IMR-90 (cell line): ENCODE measurements around the gene CRYBA4.

ENCODE experiments used
- CEBPB ChIP-seq: IDR thresholded peaks from 2 replicates; pipeline ENCODE4 v1.6.1; 2012; ENCODE audit warnings: low read depth, low read length, improper control_type of control experiment
- CTCF ChIP-seq: conservative IDR thresholded peaks from 2 replicates; pipeline ENCODE4 v1.5.1; 2012; ENCODE audit warnings: mild to moderate bottlenecking, low read depth, low read length, improper control_type of control experiment
- ELK1 ChIP-seq: fragments of 150-350 bp; IDR thresholded peaks from 2 replicates; pipeline ENCODE4 v1.6.1; 2016; ENCODE audit warnings: low read depth, mild to moderate bottlenecking, low read length, moderate library complexity, borderline replicate concordance
- FOS ChIP-seq: fragments of 150-350 bp; IDR thresholded peaks from 2 replicates; pipeline ENCODE4 v1.6.1; 2016; ENCODE audit warnings: low read depth, low read length
- MAFK ChIP-seq: IDR thresholded peaks from 2 replicates; pipeline ENCODE4 v1.6.1; 2012; ENCODE audit warnings: low read depth, low read length, improper control_type of control experiment
- MXI1 ChIP-seq: IDR thresholded peaks from 2 replicates; pipeline ENCODE4 v1.6.1; 2012; ENCODE audit warnings: low read depth, mild to moderate bottlenecking, low read length, moderate library complexity, borderline replicate concordance
- POLR2A ChIP-seq: IDR thresholded peaks from 2 replicates; pipeline ENCODE4 v1.6.1; 2012; ENCODE audit warnings: mild to moderate bottlenecking, low read depth, low read length
- RAD21 ChIP-seq: IDR thresholded peaks from 2 replicates; pipeline ENCODE4 v1.6.1; 2012; ENCODE audit warnings: low read length, improper control_type of control experiment
- RFX5 ChIP-seq: IDR thresholded peaks from 2 replicates; pipeline ENCODE4 v1.8.0; 2012; ENCODE audit warnings: low read depth, mild to moderate bottlenecking, low read length, moderate library complexity

DNA sequence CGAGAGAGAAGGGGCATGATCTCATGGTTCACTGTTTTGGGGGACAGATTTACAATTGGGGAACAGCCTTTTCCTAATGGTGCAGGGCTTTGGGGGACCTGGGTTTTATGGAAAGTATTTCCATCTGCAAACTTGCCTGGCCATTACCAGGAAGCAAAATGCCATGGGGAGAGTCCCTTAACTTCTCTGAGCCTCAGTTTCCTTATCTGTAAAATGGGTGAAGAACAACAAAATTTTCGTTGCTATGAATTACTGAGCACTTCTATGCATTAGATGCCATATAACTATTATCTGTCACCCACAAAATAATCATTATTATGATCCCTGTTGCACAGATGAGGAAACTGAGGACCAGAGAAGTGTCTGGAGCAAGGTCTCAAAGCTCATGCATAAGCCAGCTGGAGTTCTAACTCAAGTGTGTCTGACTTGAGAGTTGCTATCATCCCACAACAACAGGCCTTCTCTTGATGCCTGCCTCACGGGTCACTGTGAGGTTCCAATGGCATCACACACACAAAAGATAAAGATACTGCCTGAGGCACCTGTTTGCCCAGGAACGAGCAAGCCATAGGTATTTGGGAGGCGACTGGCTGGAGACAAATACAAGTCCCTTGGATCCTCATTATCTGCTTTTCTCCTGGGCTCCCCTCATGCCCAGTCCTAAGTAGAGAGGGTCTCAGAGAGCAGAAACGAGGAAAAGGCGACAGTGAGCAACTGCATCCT is 47.6 kb upstream of the CRYBA4 start:
- no peak for TF ChIP-seq POLR2A
- no peak for TF ChIP-seq CTCF
- no peak for TF ChIP-seq MAFK
- TF ChIP-seq ELK1, result no peak
- TF ChIP-seq RFX5, result no peak
- no peak for TF ChIP-seq CEBPB
- TF ChIP-seq RAD21, result no peak
- no peak for TF ChIP-seq MXI1
- TF ChIP-seq FOS, result no peak
